CD14-positive monocyte (primary cell): Measurements from ENCODE around the gene ANO2. TPM values are rescaled to one million over a fixed set of nuclear protein-coding genes. Genes with fewer than 3 reads are reported as not detected.

Source experiments
- DNase-seq, 3 donors: peaks; one replicate each; pipeline ENCODE4 v3.0.0-alpha.2; 2011 to 2022
- H2AFZ ChIP-seq: 2 replicates; pipeline ENCODE4 v1.6.0; 2012; ENCODE audit warnings: mild to moderate bottlenecking, low read depth, low read length, inconsistent platforms; ENCODE audit not compliant: insufficient read depth, poor library complexity, severe bottlenecking
- H3K27ac ChIP-seq, 2 donors: 1 replicate in 1 of 2; 2 replicates in 1 of 2; pipeline ENCODE4 v1.5.1; 2012 to 2013; ENCODE audit warnings: low read length in 2 of 2, control low read depth in 1 of 2, inconsistent platforms in 1 of 2, low read depth in 1 of 2, mild to moderate bottlenecking in 1 of 2
- H3K27me3 ChIP-seq, 2 donors: one replicate each; pipeline versions ENCODE4 v1.6.0 to v1.6.1; 2011 to 2013; ENCODE audit warnings: low read length in 2 of 2; ENCODE audit not compliant: control insufficient read depth in 2 of 2, insufficient read depth in 2 of 2
- H3K36me3 ChIP-seq, 2 donors: replicated peaks in 1 of 2; 1 replicate in 1 of 2; 2 replicates in 1 of 2; pipeline versions ENCODE4 v1.5.1 to v1.6.1; 2012 to 2013; ENCODE audit warnings: low read length in 2 of 2, control low read depth in 1 of 2, inconsistent platforms in 1 of 2, mild to moderate bottlenecking in 1 of 2; ENCODE audit not compliant: insufficient read depth in 2 of 2, control insufficient read depth in 1 of 2
- H3K4me1 ChIP-seq, 2 donors: 1 replicate in 1 of 2; 2 replicates in 1 of 2; pipeline versions ENCODE4 v1.5.1 to v1.6.1; 2012 to 2013; ENCODE audit warnings: low read length in 2 of 2, control low read depth in 1 of 2, inconsistent platforms in 1 of 2, mild to moderate bottlenecking in 1 of 2, moderate library complexity in 1 of 2; ENCODE audit not compliant: insufficient read depth in 2 of 2, control insufficient read depth in 1 of 2
- H3K4me2 ChIP-seq: replicated peaks from 2 replicates; pipeline ENCODE3; 2012; ENCODE audit warnings: low read length, moderate library complexity, mild to moderate bottlenecking; ENCODE audit not compliant: poor library complexity, severe bottlenecking; ENCODE audit errors: extremely low read depth
- H3K4me3 ChIP-seq, 3 experiments: fragments of 200-600 bp in 1 of 3; sonication (generic) in 1 of 3; replicated peaks in 1 of 3; 1 replicate in 2 of 3; 2 replicates in 1 of 3; pipeline ENCODE4 v1.5.1; 2011 to 2013; ENCODE audit warnings: low read length in 3 of 3, mild to moderate bottlenecking in 3 of 3, control low read depth in 2 of 3, low read depth in 2 of 3, inconsistent platforms in 1 of 3, moderate library complexity in 1 of 3
- H3K79me2 ChIP-seq: 2 replicates; pipeline ENCODE4 v1.6.0; 2012; ENCODE audit warnings: mild to moderate bottlenecking, control low read depth, inconsistent platforms, low read length, moderate library complexity; ENCODE audit not compliant: insufficient read depth
- H3K9ac ChIP-seq: 2 replicates; pipeline ENCODE4 v1.6.0; 2017; ENCODE audit warnings: low read length, mild to moderate bottlenecking; ENCODE audit not compliant: insufficient read depth, poor library complexity, severe bottlenecking
- H3K9me3 ChIP-seq, 2 donors: replicated peaks in 1 of 2; 1 replicate in 1 of 2; 2 replicates in 1 of 2; pipeline versions ENCODE4 v1.5.1 to v1.6.1; 2012 to 2013; ENCODE audit warnings: low read length in 2 of 2, control low read depth in 1 of 2; ENCODE audit not compliant: control insufficient read depth in 1 of 2, insufficient read depth in 1 of 2
- H4K20me1 ChIP-seq: 2 replicates; pipeline ENCODE4 v1.6.0; 2012; ENCODE audit warnings: mild to moderate bottlenecking, low read length, control low read depth, moderate library complexity; ENCODE audit not compliant: insufficient read depth
- H3K27ac Mint-ChIP-seq, 7 donors: one replicate each; pipeline ENCODE4 v1.8.0; 2020; ENCODE audit warnings: mild to moderate bottlenecking in 7 of 7, mixed read lengths in 7 of 7, moderate library complexity in 6 of 7, inconsistent platforms in 2 of 7
- H3K27me3 Mint-ChIP-seq, 3 donors: one replicate each; pipeline ENCODE4 v1.8.0; 2021 to 2022; ENCODE audit warnings: low read depth in 3 of 3, mild to moderate bottlenecking in 3 of 3, mixed read lengths in 3 of 3, moderate library complexity in 3 of 3, inconsistent platforms in 1 of 3
- H3K36me3 Mint-ChIP-seq, 2 donors: one replicate each; pipeline ENCODE4 v1.8.0; 2020; ENCODE audit warnings: mixed read lengths in 2 of 2, inconsistent platforms in 1 of 2, mild to moderate bottlenecking in 1 of 2
- H3K4me1 Mint-ChIP-seq: one replicate; pipeline ENCODE4 v1.8.0; 2020; ENCODE audit warnings: mild to moderate bottlenecking, mixed read lengths
- H3K4me3 Mint-ChIP-seq, 2 donors: one replicate each; pipeline ENCODE4 v1.8.0; 2020; ENCODE audit warnings: mild to moderate bottlenecking in 2 of 2, mixed read lengths in 2 of 2, moderate library complexity in 1 of 2
- H3K9me3 Mint-ChIP-seq, 7 donors: one replicate each; pipeline ENCODE4 v1.8.0; 2020 to 2022; ENCODE audit warnings: mixed read lengths in 7 of 7, mild to moderate bottlenecking in 6 of 7, moderate library complexity in 6 of 7, inconsistent platforms in 2 of 7
- WGBS: methylation state at CpG from one replicate; pipeline ENCODE4 v1.1.5; 2013; ENCODE audit warnings: missing lambda C conversion rate; ENCODE audit not compliant: insufficient coverage; 5-methylcytosine and 5-hydroxymethylcytosine counted together
- intact Hi-C, 2 donors: fragments of 100-400 bp; cut with micrococcal nuclease; formaldehyde crosslinking; loops; one replicate each; pipeline versions ENCODE4 v1.15.0 to v1.15.1; 2023
- polyA plus RNA-seq, 3 donors: library from polyadenylated mRNA; depleted of rRNA in 1 of 3; unstranded in 2 of 3; stranded (reverse) in 1 of 3; fragments of 300-500 nt in 2 of 3; fragments of >200 nt in 1 of 3; fragmentation: Illumina TruSeq in 2 of 3; gene quantifications; 1 replicate in 2 of 3; 2 replicates in 1 of 3; pipeline ENCODE4 v1.2.3, GENCODE V29; 2012 to 2021
- small RNA-seq: library from RNA; depleted of rRNA; stranded (forward); fragments of <200 nt; gene quantifications from one replicate; pipeline ENCODE3, GENCODE V24; 2012; ENCODE audit warnings: low read depth; ENCODE audit not compliant: insufficient read length
- TF ChIP-seq, protein P1 (sequence below): fragments of 200-600 bp; IDR thresholded peaks from one replicate; pipeline ENCODE4 v1.8.0; 2022; ENCODE audit warnings: antibody characterized with exemption, mild to moderate bottlenecking

The ANO2 gene
- polyA plus RNA-seq, 3 donors = not detected

DNA sequence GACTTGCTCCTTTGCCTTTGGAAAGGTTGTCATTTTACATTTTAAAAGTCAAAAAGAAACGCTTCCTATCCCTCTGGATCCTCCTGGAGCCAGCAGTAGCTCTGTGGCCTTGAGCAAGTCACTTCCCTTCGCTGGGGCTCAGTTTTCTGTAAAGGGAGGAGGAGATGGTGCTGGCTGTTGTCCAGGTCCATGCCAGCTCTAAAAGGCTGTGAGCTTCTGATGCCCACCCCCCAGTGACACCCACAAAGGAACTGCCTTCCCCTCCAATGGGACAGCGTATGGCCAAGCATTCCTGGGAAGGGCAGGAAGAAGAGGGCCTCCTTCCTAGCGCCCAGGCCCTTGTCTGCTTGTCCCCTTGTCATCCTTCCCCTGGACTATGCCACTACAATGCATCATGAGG, 431.7 kb downstream of the ANO2 start:
- TF ChIP-seq, protein P1, sequence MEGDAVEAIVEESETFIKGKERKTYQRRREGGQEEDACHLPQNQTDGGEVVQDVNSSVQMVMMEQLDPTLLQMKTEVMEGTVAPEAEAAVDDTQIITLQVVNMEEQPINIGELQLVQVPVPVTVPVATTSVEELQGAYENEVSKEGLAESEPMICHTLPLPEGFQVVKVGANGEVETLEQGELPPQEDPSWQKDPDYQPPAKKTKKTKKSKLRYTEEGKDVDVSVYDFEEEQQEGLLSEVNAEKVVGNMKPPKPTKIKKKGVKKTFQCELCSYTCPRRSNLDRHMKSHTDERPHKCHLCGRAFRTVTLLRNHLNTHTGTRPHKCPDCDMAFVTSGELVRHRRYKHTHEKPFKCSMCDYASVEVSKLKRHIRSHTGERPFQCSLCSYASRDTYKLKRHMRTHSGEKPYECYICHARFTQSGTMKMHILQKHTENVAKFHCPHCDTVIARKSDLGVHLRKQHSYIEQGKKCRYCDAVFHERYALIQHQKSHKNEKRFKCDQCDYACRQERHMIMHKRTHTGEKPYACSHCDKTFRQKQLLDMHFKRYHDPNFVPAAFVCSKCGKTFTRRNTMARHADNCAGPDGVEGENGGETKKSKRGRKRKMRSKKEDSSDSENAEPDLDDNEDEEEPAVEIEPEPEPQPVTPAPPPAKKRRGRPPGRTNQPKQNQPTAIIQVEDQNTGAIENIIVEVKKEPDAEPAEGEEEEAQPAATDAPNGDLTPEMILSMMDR = no peak
- intact Hi-C loops = no loop called here

More for the DNA sequence above, 431.7 kb downstream of the ANO2 start:
- Histone ChIP-seq H3K4me3 (no peak overlapping the region), H3K27ac (no peak overlapping the region), H3K9me3 (no peaks in the 10 kb centered on the region), H3K27me3 (no peaks in the 10 kb centered on the region), H3K4me2 (no peak overlapping the region), H3K9ac (no peak overlapping the region), H3K4me1 (no peaks in the 10 kb centered on the region), H4K20me1 (no peaks in the 10 kb centered on the region), H3K79me2 (no peaks in the 10 kb centered on the region), H2AFZ (no peak overlapping the region), H3K36me3 (no peaks in the 10 kb centered on the region)
- Mint-ChIP-seq H3K9me3 (no peaks in the 10 kb centered on the region), H3K27me3 (peaks cover 5 to 7% (median 6%) of the 10 kb centered on the region in 3 donors), H3K4me1 (no peaks in the 10 kb centered on the region), H3K36me3 (no peaks in the 10 kb centered on the region), H3K27ac (no peak overlapping the region), H3K4me3 (no peak overlapping the region)
- 80% methylated on average over 1 of the region's 4 CpGs for WGBS
- no peak for DNase-seq

Small RNAs within 50 kb of the gene (small RNA-seq; reads per million reads assigned to genes)
- gene AC137627.1 = not detected

Other genes with a start within 250 kb of the ANO2 start
- under 1 TPM; 0.17 to 0.49 (median 0.48) TPM for gene VWF, start 179.4 kb upstream of the ANO2 start, polyA plus RNA-seq